Urinary bladder (tissue), 2 donors: Measurements from ENCODE around the gene KIAA0232. TPM values are rescaled to one million over a fixed set of nuclear protein-coding genes. Genes with fewer than 3 reads are reported as not detected.

Source experiments
- polyA plus RNA-seq: library from polyadenylated mRNA; stranded (reverse); fragments of 200-250 nt; gene quantifications from one replicate; pipeline ENCODE4 v1.2.3, GENCODE V29; 2013
- total RNA-seq: library from RNA; depleted of rRNA; stranded (reverse); fragments of >200 nt; gene quantifications from one replicate; pipeline ENCODE4 v1.2.3, GENCODE V29; 2014
- donor health status: healthy.

KIAA0232 gene
- total and polyA plus RNA-seq, 2 donors, result 18.8 to 32.8 TPM

Other genes with a start within 250 kb of the KIAA0232 start
- gene MAN2B2, start 207.5 kb upstream of the KIAA0232 start, total RNA-seq, result 11.1 TPM
- gene MAN2B2, start 207.5 kb upstream of the KIAA0232 start, polyA plus RNA-seq, result 37.7 TPM
- gene MRFAP1, start 142.0 kb upstream of the KIAA0232 start, total RNA-seq, result 81.2 TPM
- 384 TPM for gene MRFAP1, start 142.0 kb upstream of the KIAA0232 start, polyA plus RNA-seq
- gene S100P, start 88.8 kb upstream of the KIAA0232 start, total RNA-seq, result 88.9 TPM
- gene S100P, start 88.8 kb upstream of the KIAA0232 start, polyA plus RNA-seq, result 203 TPM
- 56.0 TPM for gene MRFAP1L1, start 72.9 kb upstream of the KIAA0232 start, total RNA-seq
- 73.1 TPM for gene MRFAP1L1, start 72.9 kb upstream of the KIAA0232 start, polyA plus RNA-seq
- 5.6 TPM for gene BLOC1S4, start 66.6 kb upstream of the KIAA0232 start, total RNA-seq
- 12.4 TPM for gene BLOC1S4, start 66.6 kb upstream of the KIAA0232 start, polyA plus RNA-seq
- 40.7 TPM for gene TBC1D14, start 127.1 kb downstream of the KIAA0232 start, total RNA-seq
- gene TBC1D14, start 127.1 kb downstream of the KIAA0232 start, polyA plus RNA-seq, result 33.0 TPM